Stimulated activated CD8-positive, alpha-beta memory T cell treated with anti-CD3 and anti-CD28 coated beads, Interleukin-2, amount 100 ng/mL, for 48 hours (primary cell): ENCODE results near the gene URB1.
"Not testable (repeated sequence)": the region's sequence is repeated elsewhere in the genome, so short reads cannot be mapped to it uniquely, and the experiment has no call there.

Source experiments
- DNase-seq, 2 donors: peaks; one replicate each; pipeline ENCODE4 v3.0.0-alpha.2; 2020; ENCODE audit warnings: low read depth in 2 of 2

The URB1 gene

GRCh38 chr21:32371913-32372314 is 20.9 kb downstream of the URB1 start:
- no peak for DNase-seq

GRCh38 chr21:32370998-32371766 is 21.6 kb downstream of the URB1 start:
- DNase-seq: no peak

GRCh38 chr21:32368961-32369360 is 23.9 kb downstream of the URB1 start:
- DNase-seq: not testable (repeated sequence)

- DNase-seq: no peak
Measured at GRCh38 chr21:32368386-32368785, 24.4 kb downstream of the URB1 start.

- DNase-seq: no peak
Measured at GRCh38 chr21:32367158-32367557, 25.7 kb downstream of the URB1 start.

GRCh38 chr21:32366191-32366590 is 26.6 kb downstream of the URB1 start:
- DNase-seq: no peak

GRCh38 chr21:32364796-32365195 is 28.0 kb downstream of the URB1 start:
- DNase-seq: no peak

GRCh38 chr21:32364387-32364786 is 28.4 kb downstream of the URB1 start:
- no peak for DNase-seq

- no peak for DNase-seq
Measured at GRCh38 chr21:32360401-32360975, 32.3 kb downstream of the URB1 start.

- no peak for DNase-seq
Measured at GRCh38 chr21:32359719-32360260, 33.0 kb downstream of the URB1 start.

GRCh38 chr21:32356874-32357395 is 35.9 kb downstream of the URB1 start:
- no peak for DNase-seq

GRCh38 chr21:32353002-32353711 is 39.7 kb downstream of the URB1 start:
- DNase-seq: no peak

GRCh38 chr21:32352526-32352925 is 40.3 kb downstream of the URB1 start:
- no peak for DNase-seq

- no peak for DNase-seq
Measured at GRCh38 chr21:32351428-32351827, 41.4 kb downstream of the URB1 start.

- no peak for DNase-seq
Measured at GRCh38 chr21:32350981-32351380, 41.8 kb downstream of the URB1 start.

- no peak for DNase-seq
Measured at GRCh38 chr21:32350211-32350980, 42.4 kb downstream of the URB1 start.

GRCh38 chr21:32349333-32349944 is 43.4 kb downstream of the URB1 start:
- DNase-seq: no peak

- no peak for DNase-seq
Measured at GRCh38 chr21:32348604-32349332, 44.0 kb downstream of the URB1 start.

GRCh38 chr21:32347977-32348376 is 44.8 kb downstream of the URB1 start:
- no peak for DNase-seq

GRCh38 chr21:32347351-32347750 is 45.5 kb downstream of the URB1 start:
- DNase-seq: no peak

- DNase-seq: no peak
Measured at GRCh38 chr21:32346951-32347350, 45.9 kb downstream of the URB1 start.
